SK-N-SH (cell line): Measurements from ENCODE around the gene GAS2L2. TPM values are rescaled to one million over a fixed set of nuclear protein-coding genes. Genes with fewer than 3 reads are reported as not detected.
"Not testable (repeated sequence)": the region's sequence is repeated elsewhere in the genome, so short reads cannot be mapped to it uniquely, and the experiment has no call there.

ENCODE experiments used
- CTCF ChIA-PET: fragments of 300-600, 350-600 bp; formaldehyde crosslinking; extraction: SDS; loops from one replicate; lab custom pipeline; 2021; lab: Yijun Ruan, JAX
- POLR2A ChIA-PET: fragments of 350-600 bp; sonication (Branson Sonifier 250); formaldehyde crosslinking; extraction: SDS; loops from one replicate; lab custom pipeline; 2020; ENCODE audit warnings: antibody characterized with exemption, inconsistent platforms; lab: Yijun Ruan, JAX
- DNase-seq: peaks from one replicate; pipeline ENCODE4 v3.0.0; 2012
- H2AFZ ChIP-seq: fragments of 200-600 bp; sonication (generic); 2 replicates; pipeline ENCODE4 v1.8.1; 2016; ENCODE audit warnings: antibody characterized with exemption, mild to moderate bottlenecking, low read depth
- H3F3A ChIP-seq: fragments of 200-600 bp; sonication (generic); replicated peaks from 2 replicates; pipeline ENCODE3; 2016; ENCODE audit warnings: antibody characterized with exemption, mild to moderate bottlenecking; ENCODE audit not compliant: insufficient read depth
- H3K27ac ChIP-seq, 2 experiments: fragments of 200-500 bp in 1 of 2; fragments of 200-600 bp in 1 of 2; sonication (Bioruptor generic) in 1 of 2; sonication (generic), shearing (Covaris generic) in 1 of 2; 2 replicates each; pipeline versions ENCODE4 v1.5.1 to v1.6.1; 2014 to 2016; ENCODE audit warnings: low read depth in 2 of 2, inconsistent platforms in 1 of 2, low read length in 1 of 2, mild to moderate bottlenecking in 1 of 2, mixed read lengths in 1 of 2
- H3K27me3 ChIP-seq: fragments of 200-600 bp; sonication (generic), shearing (Covaris generic); 2 replicates; pipeline ENCODE4 v1.6.1; 2016; ENCODE audit warnings: mixed run types; ENCODE audit not compliant: insufficient read depth
- H3K36me3 ChIP-seq, 2 experiments: fragments of 200-500 bp in 1 of 2; fragments of 200-600 bp in 1 of 2; sonication (Bioruptor generic) in 1 of 2; sonication (generic) in 1 of 2; replicated peaks in 1 of 2; 2 replicates each; pipeline versions ENCODE3 to v1.5.1; 2014 to 2016; ENCODE audit warnings: low read length in 1 of 2, mild to moderate bottlenecking in 1 of 2; ENCODE audit not compliant: insufficient read depth in 2 of 2, control insufficient read depth in 1 of 2
- H3K4me1 ChIP-seq, 2 experiments: fragments of 200-500 bp in 1 of 2; fragments of 200-600 bp in 1 of 2; sonication (Bioruptor generic) in 1 of 2; sonication (generic), shearing (Covaris generic) in 1 of 2; 2 replicates each; pipeline versions ENCODE4 v1.5.1 to v1.6.1; 2014 to 2016; ENCODE audit warnings: low read depth in 1 of 2, low read length in 1 of 2, mixed run types in 1 of 2; ENCODE audit not compliant: insufficient read depth in 2 of 2, control insufficient read depth in 1 of 2
- H3K4me2 ChIP-seq: fragments of 200-600 bp; sonication (generic), shearing (Covaris generic); 2 replicates; pipeline ENCODE4 v1.6.1; 2017; ENCODE audit warnings: mixed run types
- H3K4me3 ChIP-seq, 2 experiments: fragments of 200-500 bp in 1 of 2; fragments of 200-600 bp in 1 of 2; sonication (Bioruptor generic) in 1 of 2; sonication (generic), shearing (Covaris generic) in 1 of 2; 2 replicates each; pipeline versions ENCODE4 v1.5.1 to v1.8.1; 2014 to 2016; ENCODE audit warnings: low read depth in 2 of 2, inconsistent platforms in 1 of 2, low read length in 1 of 2, mild to moderate bottlenecking in 1 of 2, mixed read lengths in 1 of 2, moderate library complexity in 1 of 2
- H3K79me2 ChIP-seq: fragments of 200-600 bp; sonication (generic); 2 replicates; pipeline ENCODE4 v1.8.1; 2017; ENCODE audit warnings: mild to moderate bottlenecking; ENCODE audit not compliant: insufficient read depth
- H3K9ac ChIP-seq: fragments of 200-600 bp; sonication (generic); 2 replicates; pipeline ENCODE4 v1.6.1; 2017; ENCODE audit warnings: mixed run types
- H3K9me2 ChIP-seq: fragments of 200-600 bp; sonication (generic); 2 replicates; pipeline ENCODE4 v1.6.1; 2017; ENCODE audit warnings: mixed run types
- H3K9me3 ChIP-seq: fragments of 200-600 bp; sonication (generic); 2 replicates; pipeline ENCODE4 v1.6.1; 2017; ENCODE audit warnings: mixed run types, mild to moderate bottlenecking, moderate library complexity
- H4K20me1 ChIP-seq: fragments of 200-600 bp; sonication (generic); 2 replicates; pipeline ENCODE4 v1.6.1; 2017; ENCODE audit warnings: mild to moderate bottlenecking, mixed run types; ENCODE audit not compliant: insufficient read depth
- GATA2 ChIP-seq: sonication (generic); formaldehyde crosslinking; IDR thresholded peaks from 2 replicates; pipeline ENCODE4 v1.5.0; 2020; ENCODE audit warnings: mild to moderate bottlenecking, missing genetic modification reagents
- MEF2A ChIP-seq: IDR thresholded peaks from 2 replicates; pipeline ENCODE4 v1.4.0; 2012; ENCODE audit warnings: low read depth, borderline replicate concordance
- RCOR1 ChIP-seq: fragments of 150-350 bp; IDR thresholded peaks from 2 replicates; pipeline ENCODE4 v1.6.1; 2017; ENCODE audit warnings: antibody characterized with exemption, low read length
- TAF1 ChIP-seq: IDR thresholded peaks from 2 replicates; pipeline ENCODE4 v1.6.1; 2012; ENCODE audit warnings: low read depth, mild to moderate bottlenecking, low read length, moderate library complexity, borderline replicate concordance
- WGBS: methylation state at CpG from one replicate; pipeline ENCODE4 v1.1.6; 2017; ENCODE audit warnings: low lambda C conversion rate; 5-methylcytosine and 5-hydroxymethylcytosine counted together
- polyA plus RNA-seq, 3 experiments: library from polyadenylated mRNA; depleted of rRNA; stranded (reverse); fragments of >200 nt; gene quantifications; 2 replicates each; pipeline ENCODE4 v1.2.3, GENCODE V29; 2012
- TF ChIP-seq, protein P1 (sequence below): IDR thresholded peaks from 2 replicates; pipeline ENCODE4 v1.6.1; 2012; ENCODE audit warnings: mild to moderate bottlenecking, low read depth, low read length, moderate library complexity

GAS2L2 gene
- polyA plus RNA-seq, 1 of the 3 experiments (the other 2 are of a cell fraction) = not detected

DNA sequence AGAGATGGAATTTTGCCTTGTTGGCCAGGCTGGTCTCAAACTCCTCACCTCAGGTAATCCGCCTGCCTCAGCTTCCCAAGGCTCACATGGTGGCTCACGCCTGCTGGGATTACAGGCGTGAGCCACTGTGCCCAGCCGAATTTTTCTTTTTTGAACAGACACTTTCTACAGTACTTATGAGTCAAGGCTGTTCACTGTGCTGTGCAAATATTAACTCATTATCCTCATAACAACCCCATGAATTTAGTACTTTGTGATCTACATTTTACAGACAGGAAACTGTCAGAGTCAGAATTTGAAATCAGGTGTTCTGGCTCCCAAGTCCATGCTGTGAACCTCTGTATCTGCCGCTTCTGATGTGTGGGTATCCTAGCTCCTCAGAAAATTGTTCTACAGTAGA is 47.3 kb downstream of the GAS2L2 start (continued):
- TF ChIP-seq, protein P1, sequence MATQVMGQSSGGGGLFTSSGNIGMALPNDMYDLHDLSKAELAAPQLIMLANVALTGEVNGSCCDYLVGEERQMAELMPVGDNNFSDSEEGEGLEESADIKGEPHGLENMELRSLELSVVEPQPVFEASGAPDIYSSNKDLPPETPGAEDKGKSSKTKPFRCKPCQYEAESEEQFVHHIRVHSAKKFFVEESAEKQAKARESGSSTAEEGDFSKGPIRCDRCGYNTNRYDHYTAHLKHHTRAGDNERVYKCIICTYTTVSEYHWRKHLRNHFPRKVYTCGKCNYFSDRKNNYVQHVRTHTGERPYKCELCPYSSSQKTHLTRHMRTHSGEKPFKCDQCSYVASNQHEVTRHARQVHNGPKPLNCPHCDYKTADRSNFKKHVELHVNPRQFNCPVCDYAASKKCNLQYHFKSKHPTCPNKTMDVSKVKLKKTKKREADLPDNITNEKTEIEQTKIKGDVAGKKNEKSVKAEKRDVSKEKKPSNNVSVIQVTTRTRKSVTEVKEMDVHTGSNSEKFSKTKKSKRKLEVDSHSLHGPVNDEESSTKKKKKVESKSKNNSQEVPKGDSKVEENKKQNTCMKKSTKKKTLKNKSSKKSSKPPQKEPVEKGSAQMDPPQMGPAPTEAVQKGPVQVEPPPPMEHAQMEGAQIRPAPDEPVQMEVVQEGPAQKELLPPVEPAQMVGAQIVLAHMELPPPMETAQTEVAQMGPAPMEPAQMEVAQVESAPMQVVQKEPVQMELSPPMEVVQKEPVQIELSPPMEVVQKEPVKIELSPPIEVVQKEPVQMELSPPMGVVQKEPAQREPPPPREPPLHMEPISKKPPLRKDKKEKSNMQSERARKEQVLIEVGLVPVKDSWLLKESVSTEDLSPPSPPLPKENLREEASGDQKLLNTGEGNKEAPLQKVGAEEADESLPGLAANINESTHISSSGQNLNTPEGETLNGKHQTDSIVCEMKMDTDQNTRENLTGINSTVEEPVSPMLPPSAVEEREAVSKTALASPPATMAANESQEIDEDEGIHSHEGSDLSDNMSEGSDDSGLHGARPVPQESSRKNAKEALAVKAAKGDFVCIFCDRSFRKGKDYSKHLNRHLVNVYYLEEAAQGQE = no peak
- no peak for TF ChIP-seq MEF2A

DNA sequence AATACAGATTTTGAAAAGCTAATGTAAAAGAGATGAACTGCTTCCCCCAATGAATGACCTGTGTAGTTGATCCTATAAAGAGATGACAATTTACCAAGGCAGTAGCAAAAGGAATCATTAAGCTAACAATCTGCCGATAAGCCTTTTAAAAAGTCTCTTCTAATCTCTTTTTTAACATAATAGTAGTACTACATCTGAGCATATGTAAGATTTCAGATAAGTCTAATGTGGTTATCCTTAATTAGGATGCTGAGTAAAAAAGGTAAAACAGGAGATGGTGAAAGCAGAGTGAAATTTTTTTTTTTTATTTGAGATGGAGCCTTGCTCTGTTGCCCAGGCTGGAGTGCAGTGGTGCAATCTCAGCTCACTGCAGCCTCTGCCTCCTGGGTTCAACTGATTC is 47.8 kb downstream of the GAS2L2 start:
- Histone ChIP-seq H3K27me3 (no peaks in the 10 kb centered on the region), H3K9me3 (no peaks in the 10 kb centered on the region), H3F3A (no peaks in the 10 kb centered on the region), H3K4me3 (no peak overlapping the region), H3K79me2 (peaks cover 14% of the 10 kb centered on the region; the same call in 1 of the 2 replicates), H4K20me1 (no peaks in the 10 kb centered on the region), H3K9ac (no peak overlapping the region), H3K27ac (no peak overlapping the region), H3K4me1 (no peaks in the 10 kb centered on the region), H3K9me2 (no peaks in the 10 kb centered on the region), H2AFZ (no peak overlapping the region), H3K4me2 (no peak overlapping the region), H3K36me3 (peaks cover 19 to 23% of the 10 kb centered on the region in 2 experiments)
- 78% methylated on average over 1 of the region's 1 CpG for WGBS
- CTCF ChIA-PET = interaction anchor here (1.4 to 2.6 kb wide), 4 partner anchors 43 to 93 kb away, joined by 3 to 13 read pairs (median 6); no protein-coding TSS in a partner anchor
- DNase-seq = no peak
- POLR2A ChIA-PET = interaction anchor here (0.9 kb wide), 1 partner anchor 22 kb away, joined by 3 read pairs; no protein-coding TSS in a partner anchor
- TF ChIP-seq TAF1 (no peak), RCOR1 (no peak), GATA2 (CRISPR knock-in tag) (peak; percentile 60; the same call in 1 of the 2 replicates)

DNA sequence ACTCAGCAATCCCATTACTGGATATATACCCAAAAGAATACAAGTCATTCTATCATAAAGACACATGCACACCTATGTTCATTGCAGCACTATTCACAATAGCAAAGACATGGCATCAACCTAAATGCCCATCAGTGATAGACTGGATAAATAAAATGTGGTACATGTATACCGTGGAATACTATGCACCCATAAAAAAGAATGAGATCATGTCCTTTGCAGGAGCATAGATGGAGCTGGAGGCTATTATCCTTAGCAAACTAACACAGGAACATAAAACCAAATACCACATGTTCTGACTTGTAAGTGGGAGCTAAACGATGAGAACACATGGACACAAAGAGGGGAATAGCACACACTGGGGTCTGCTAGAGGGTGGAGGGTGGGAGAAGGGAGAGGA is 49.7 kb downstream of the GAS2L2 start:
- H3K4me1 ChIP-seq, H3K4me2 ChIP-seq, H3K9me2 ChIP-seq, H2AFZ ChIP-seq, DNase-seq, H3K9ac ChIP-seq, H4K20me1 ChIP-seq, POLR2A ChIA-PET, H3K9me3 ChIP-seq, H3K4me3 ChIP-seq, H3K27me3 ChIP-seq, H3K27ac ChIP-seq, H3F3A ChIP-seq: not testable (repeated sequence)
- CTCF ChIA-PET = interaction anchor here (1.0 to 2.6 kb wide), 3 partner anchors 20 to 45 kb away, joined by 3 to 13 read pairs (median 3); no protein-coding TSS in a partner anchor
- Histone ChIP-seq H3K79me2 (peaks cover 14% of the 10 kb centered on the region; the same call in 1 of the 2 replicates), H3K36me3 (peaks cover 12 to 19% of the 10 kb centered on the region in 2 experiments)
- 97% methylated on average over 2 of the region's 2 CpGs for WGBS
